AG08395 (cell line): ENCODE results near the gene SBF1.
"Not testable (repeated sequence)": the region's sequence is repeated elsewhere in the genome, so short reads cannot be mapped to it uniquely, and the experiment has no call there.

Source experiments
- DNase-seq: peaks from one replicate; pipeline ENCODE4 v3.0.0; 2012; ENCODE audit warnings: mixed read lengths, low spot score

Gene SBF1

GRCh38 chr22:50432131-50432876, 42.5 kb downstream of the SBF1 start:
- DNase-seq = no peak

GRCh38 chr22:50425179-50425916, 49.5 kb downstream of the SBF1 start:
- DNase-seq = no peak

GRCh38 chr22:50423956-50424355, 50.9 kb downstream of the SBF1 start:
- DNase-seq = no peak

GRCh38 chr22:50422961-50423815, 51.6 kb downstream of the SBF1 start:
- DNase-seq = no peak

DNA sequence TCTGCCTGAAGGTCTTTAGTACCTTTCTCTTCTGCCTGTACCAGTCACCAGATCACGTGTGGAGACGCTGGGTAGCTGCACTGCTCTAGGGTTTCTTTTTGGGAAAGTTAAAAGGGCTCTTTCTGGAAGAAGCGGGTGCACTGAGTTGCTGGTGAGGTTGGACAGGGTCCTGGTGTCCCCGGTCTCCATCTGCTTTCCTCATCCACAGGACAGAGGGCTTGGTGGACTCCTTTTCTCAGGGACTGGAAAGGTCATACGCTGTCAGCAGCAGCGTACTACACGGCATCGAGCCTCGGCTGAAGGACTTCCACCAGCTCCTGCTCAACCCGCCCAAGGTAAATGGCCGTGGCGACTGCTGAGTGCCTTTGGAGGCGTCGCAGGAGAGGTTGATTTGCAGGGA, 52.8 kb downstream of the SBF1 start:
- no peak for DNase-seq

GRCh38 chr22:50420581-50420980, 54.3 kb downstream of the SBF1 start:
- DNase-seq = no peak

DNA sequence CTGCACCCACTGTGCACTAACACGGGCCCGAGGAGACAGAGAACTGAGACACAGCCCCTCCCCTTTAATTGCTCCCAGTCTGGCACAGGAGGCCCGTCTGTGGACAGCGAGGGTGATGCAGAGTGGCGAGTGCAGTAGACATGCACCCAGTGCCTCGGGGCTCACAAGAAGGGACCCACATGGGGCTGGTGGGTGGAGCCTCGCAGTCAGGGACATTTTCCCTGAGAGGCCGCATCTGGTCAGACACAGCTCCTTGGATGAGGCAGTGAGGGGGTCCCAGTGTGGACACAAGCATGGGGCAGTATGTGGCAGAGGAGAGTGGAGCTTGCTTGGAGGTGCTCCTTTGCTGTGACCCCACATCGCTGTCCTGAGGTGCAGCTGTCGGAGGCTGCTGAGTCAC, 54.8 kb downstream of the SBF1 start:
- DNase-seq = no peak

- DNase-seq = no peak
Observed at GRCh38 chr22:50419116-50419515, 55.7 kb downstream of the SBF1 start.

DNA sequence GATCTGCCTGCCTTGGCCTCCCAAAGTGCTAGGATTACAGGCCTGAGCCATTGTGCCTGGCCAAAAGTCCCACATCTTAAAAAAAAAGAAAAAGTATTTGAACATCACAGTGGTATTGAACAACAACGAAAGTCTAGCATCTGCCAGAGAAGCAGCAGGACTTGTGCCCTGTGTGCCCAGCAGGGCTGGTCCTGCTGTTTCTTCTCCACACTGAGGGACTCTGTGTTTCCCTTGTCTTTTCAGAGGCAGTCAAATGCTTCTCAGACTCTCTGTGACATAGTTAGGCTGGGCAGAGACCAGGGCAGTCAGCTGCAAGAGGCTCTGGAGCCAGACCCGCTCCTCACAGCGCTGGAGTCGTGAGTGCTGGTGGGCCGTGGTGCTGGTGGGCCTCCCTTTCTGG, 56.2 kb downstream of the SBF1 start:
- no peak for DNase-seq

DNA sequence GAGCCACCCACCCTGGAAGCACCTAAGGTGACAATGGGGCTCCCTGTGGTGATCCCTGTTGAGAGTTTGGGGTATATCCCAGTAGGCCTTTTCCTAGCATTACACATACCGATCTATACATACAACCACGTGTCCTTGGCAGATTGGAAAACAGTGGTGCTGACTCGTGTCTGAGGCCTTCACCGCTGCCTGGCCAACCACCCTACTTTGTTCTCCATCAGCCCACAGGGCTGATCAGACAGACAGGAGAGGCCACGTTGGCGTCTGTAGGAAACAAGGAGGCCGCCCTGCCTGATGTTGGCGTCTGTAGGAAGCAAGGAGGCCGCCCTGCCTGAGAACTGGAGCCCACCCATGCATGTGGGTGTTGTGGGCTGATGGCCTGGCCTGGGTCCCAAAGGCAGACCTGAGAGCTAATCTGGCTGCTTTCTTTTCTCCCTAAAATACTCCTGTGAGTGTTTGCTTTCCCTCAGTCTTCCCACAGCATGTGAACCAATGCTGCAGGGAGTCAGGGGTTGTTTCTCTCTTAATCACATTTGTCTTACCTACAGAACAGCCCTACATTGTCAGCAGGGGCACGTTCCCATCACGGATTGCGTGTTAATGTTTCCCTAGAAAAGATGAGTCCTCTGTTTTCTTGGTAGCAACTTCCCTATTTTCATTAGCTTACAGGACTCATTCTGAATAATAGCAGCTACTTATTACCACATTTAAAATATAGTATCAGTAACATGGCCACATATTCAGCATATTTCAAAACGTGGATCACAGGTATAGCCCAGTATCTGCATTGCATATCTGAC, 57.2 kb downstream of the SBF1 start:
- no peak for DNase-seq

- DNase-seq = no peak
Observed at GRCh38 chr22:50416996-50417395, 57.8 kb downstream of the SBF1 start.

- DNase-seq = no peak
Observed at GRCh38 chr22:50415426-50415825, 59.4 kb downstream of the SBF1 start.

- DNase-seq = no peak
Observed at GRCh38 chr22:50414476-50415248, 60.2 kb downstream of the SBF1 start.

- DNase-seq = not testable (repeated sequence)
Observed at GRCh38 chr22:50408954-50409353, 65.9 kb downstream of the SBF1 start.

DNA sequence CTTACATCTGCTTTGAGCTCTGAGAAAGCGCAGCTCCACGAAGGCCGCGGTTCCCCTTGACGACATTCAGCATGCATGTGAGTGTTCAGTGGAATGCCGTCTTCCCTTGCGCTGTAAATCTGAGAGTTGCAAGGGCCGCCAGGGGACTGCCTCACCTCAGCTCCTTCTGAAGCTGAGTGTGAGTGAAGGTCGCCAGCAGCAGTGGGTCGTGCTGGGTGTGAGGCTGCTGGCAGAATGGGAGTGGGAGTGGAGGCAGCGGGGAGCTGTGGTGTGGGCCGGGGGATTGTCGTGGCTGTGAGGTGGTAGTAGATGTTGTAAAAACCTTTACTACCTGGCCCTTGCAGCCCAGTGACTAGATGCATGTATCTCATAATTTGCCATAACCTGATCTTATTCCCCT, 66.5 kb downstream of the SBF1 start:
- no peak for DNase-seq

DNA sequence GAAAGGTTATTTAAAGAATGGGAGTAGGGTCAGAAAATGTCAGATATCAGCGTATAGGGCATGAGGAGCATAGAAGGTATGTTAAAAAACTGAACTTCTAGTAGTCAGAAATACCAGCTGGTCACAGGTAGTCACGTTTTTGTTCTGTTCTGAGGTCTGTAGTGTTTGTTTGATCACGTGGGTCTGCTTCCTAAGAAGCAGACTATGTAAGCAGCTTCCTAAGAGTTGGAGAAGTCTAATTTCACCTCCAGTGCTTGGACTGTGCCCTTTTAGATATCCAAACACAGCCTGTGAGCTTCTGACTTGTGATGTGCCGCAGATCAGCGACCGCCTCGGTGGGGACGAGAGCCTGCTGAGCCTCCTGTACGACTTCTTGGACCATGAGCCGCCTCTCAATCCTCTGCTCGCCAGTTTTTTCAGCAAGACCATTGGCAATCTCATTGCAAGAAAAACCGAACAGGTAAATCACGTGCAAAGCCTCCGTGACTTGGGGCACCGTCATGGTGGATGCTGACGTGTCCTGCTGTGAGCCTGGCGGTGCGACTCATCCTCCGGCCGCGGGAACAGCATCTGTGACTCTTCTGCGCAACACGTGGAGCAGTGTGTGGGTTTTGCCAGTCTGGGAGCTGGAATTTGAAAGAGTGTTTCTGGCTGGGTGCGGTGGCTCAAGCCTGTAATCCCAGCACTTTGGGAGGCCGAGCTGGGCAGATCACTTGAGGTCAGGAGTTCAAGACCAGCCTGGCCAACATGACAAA, 68.2 kb downstream of the SBF1 start:
- DNase-seq = no peak

DNA sequence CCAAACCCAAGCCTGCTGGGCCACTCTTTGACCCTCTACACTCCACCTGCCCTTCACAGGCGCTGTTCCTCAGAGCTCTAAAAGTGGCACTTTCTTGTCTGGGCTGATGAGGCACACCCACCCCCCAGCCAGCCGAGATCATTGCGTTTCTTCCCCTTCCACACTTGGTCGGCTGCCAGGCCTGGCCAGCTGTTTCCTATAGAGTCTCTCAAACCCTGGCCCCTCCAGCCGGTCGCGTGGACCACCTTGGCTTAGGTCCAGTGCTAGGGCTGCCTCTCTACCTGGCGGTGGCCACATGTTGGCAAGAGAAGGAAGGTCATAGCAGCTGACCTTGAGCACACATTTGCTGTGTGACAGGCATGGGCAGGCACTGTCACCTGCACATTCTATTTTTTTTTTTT, 71.1 kb downstream of the SBF1 start:
- DNase-seq = no peak

GRCh38 chr22:50401907-50402306, 72.9 kb downstream of the SBF1 start:
- DNase-seq = no peak

GRCh38 chr22:50400931-50401330, 73.9 kb downstream of the SBF1 start:
- DNase-seq = no peak

DNA sequence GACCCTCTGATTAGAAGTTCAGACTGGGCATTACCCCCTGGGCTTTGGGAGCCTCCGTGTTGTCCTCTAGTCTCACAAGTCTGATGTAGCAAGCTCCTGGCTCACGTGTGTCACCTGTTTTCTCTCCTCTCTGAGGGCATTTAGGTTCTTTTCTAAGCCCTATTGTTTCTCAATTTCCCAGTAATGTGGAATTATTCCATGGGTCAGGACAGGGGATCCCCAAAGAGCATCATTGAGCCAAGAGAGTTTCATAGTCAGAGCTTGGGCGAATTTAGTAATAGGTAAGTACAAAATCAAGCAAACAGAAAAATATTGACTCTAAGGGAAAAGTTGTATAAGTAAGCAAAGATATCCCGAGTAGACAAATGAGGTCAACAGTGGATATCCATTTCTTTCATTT, 74.4 kb downstream of the SBF1 start:
- no peak for DNase-seq
